OCI-M2 (cell line): Measurements from ENCODE around the gene ABHD3.
"Not testable (repeated sequence)": the region's sequence is repeated elsewhere in the genome, so short reads cannot be mapped to it uniquely, and the experiment has no call there.

ENCODE experiments used
- DNase-seq: peaks from one replicate; lab custom pipeline; 2025; ENCODE audit not compliant: unreplicated experiment; lab: John Stamatoyannopoulos, UW

Gene ABHD3

DNA sequence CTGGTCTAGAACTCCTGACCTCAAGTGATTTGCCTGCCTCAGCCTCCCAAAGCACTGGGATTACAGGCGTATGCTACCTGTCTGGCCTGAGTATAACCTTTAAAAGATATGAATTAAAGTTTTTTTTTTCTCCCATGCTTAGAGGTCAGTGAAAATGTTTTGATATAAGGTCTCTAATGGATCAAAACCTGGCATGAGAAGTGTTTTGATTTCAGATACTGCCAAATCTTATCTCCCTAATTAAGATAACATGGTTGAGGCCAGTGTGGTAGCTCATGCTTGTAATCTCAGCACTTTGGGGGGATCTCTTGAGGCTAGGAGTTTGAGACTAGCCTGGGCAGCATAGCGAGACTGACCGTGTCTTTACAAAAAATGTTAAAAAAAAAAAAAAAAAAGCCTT is 51.2 kb downstream of the ABHD3 start:
- no peak for DNase-seq

DNA sequence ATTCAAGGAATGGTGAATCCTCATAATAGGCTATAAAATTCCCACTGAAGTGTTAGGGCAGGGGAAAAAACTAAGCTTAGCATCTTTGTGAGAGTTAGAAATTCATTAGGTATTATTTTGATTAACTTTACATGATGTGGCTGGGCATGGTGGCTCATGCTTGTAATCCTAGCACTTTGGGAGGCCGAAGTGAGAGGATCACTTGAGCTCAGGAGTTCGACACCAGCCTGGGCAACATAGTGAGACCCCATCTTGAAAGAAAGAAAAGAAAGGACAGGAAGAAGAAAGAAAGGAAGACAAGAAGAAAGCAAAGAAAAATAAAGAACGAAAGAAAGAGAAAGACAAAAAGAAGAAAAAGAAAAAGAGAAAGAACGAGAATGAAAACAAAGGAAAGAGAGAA is 52.5 kb downstream of the ABHD3 start:
- DNase-seq: no peak

DNA sequence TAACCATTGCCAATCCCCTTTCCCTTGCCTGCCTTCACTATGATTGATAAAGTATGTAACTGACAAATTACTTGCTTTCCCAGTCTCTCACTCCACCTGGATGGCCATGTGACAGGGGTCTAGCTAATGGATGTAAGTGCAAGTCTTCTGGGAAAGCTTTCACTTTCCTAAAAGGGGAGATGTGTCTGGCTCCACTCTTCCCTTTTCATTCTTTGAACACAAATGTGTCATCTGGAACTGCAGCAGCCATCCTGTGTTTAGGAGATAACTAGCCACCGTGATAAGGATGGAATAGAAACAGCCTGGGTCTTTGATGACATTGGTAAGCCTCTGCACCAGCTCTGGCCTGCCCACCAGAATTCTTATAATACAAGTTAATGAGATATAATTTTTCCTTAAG is 54.3 kb downstream of the ABHD3 start:
- DNase-seq: no peak

DNA sequence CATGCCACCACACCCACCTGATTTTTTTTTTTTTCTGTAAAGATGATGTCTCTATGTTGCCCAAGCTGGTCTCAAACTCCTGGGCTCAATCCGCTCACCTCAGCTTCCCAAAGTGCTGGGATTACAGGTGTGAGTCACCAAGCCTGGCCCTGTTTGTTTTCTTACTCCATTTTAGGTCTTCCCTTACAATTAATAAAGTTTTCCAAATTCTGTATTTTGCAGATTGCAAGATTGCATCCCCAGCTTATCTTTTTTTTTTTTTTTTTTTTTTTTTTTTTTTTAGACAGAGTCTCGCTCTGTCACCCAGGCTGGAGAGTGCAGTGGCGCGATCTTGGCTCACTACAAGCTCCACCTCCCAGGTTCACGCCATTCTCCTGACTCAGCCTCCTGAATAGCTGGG is 64.2 kb downstream of the ABHD3 start:
- DNase-seq: not testable (repeated sequence)

DNA sequence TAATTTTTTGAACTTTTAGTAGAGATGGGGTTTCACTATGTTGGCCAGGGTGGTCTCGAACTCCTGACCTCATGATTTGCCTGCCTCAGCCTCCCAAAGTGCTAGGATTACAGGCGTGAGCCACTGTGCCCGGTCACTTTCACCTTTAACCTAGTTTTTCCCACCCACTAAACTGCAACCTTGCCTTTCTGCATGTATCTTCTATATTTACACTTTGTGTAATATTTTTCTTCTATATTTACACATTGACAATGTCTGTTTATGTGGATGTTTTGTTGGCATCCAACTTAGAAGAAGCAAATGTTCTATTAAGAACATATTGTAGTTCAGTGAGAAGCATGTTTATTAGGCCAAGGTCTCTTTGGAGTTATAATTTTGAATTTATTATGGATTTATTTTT is 65.8 kb downstream of the ABHD3 start:
- DNase-seq: no peak

DNA sequence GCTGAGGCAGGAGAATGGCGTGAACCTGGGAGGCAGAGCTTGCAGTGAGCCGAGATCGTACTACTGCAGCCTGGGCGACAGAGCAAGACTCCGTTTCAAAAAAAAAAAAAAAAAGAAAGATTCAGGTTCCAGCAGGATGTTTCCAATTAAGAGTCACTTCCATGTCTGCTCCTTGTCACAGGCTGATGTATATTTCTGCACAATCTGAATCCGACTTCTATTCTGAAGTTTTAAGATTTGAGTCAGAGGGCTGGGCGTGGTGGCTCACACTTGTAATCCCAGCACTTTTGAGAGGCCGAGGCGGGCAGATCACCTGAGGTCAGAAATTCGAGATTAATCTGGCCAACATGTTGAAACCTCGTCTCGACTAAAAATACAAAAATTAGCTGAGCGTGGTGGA is 67.8 kb downstream of the ABHD3 start:
- no peak for DNase-seq

DNA sequence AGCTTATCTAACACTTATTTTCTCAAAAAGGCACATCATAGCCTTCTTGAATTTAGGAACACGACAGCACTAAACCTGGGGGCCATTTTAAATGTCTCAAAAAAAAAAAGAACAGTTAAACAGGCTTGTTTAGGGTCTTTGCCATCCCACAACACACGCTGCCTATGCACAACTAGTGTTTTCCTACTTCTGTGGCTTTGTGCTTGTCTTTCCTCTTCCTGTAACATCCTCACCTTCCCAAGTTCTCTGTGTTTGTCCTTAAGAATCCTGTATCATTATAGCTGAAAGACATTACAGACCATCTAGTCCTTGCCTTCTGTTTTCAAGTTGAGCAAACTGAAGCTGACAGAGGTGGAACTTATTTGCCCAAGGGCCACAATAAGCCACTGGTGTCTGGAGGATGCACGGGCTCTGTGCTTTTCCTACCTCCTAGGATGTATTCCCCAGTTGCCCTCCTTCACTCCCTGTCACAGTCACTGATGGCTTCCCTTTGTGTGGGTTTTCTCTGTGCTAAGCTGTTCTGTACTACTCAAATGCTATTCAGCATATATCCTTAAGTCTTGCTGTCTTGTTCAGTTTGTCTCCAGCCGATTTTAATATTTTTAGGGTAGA is 69.9 kb downstream of the ABHD3 start:
- no peak for DNase-seq

DNA sequence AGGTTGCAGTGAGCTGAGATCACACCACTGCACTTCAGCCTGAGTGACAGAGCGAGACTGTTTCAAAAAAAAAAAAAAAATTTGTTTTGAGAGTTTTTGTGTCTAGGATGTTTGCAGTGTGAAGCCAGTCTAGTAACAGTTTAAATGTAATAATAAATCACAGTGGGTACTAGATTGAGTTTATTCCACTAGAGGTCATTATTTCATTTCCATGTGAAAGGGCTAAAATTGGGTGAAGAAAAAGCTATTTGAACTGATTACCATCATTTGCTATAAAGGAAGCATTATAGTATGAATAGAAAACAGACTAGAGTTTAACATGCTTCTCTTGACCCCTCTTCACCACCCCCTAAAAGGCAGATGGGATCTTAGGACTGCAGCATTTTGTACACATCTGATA is 72.2 kb downstream of the ABHD3 start:
- no peak for DNase-seq

DNA sequence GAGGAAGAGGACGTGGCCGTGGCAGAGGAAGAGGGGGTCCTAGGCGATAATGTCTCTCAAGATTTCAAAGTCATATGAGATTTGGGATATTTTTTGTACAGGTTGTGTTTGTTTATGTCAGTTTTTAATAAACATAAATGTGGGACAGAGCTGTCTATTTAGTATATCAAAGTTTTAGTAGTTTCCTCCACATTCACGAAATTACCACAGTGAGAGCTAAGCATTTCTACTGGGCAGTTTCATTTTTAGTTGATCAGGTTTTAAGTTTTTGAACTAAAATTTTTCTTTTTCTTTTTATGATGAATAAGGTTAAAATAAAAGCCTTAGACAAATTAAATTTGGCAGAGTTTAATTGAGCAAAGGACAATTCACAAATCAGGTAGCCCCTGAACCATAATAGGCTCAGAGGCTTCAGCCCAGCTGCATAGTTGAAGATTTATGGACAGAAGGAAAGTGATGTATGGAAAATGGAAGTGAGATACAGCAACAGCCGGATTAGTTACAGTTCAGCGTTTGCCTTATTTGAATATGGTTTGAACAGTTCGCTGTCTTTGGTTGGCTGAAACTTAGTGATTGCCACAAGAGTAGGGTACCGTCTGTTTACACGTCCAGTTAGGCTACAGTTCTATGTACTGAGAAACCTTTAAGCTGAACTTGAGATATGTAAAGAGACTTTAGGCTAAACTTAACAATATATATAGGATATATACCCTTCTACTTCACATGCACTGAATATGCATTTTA is 75.3 kb downstream of the ABHD3 start:
- no peak for DNase-seq

DNA sequence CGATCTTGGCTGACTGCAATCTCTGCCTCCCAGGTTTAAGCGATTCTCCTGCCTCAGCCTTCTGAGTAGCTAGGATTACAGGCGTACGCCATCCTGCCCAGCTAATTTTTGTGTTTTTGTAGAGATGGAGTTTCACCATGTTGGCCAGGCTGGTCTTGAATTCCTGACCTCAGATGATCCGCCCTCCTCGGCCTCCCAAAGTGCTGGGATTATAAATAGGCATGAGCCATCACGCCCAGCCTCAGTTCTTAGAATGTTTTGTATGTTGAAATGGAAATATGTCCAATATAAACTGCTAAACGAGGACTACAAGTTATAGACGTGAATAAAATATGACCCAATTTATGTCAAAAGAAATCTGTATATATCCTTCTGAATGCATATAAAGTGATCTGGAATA is 82.9 kb downstream of the ABHD3 start:
- DNase-seq: not testable (repeated sequence)

DNA sequence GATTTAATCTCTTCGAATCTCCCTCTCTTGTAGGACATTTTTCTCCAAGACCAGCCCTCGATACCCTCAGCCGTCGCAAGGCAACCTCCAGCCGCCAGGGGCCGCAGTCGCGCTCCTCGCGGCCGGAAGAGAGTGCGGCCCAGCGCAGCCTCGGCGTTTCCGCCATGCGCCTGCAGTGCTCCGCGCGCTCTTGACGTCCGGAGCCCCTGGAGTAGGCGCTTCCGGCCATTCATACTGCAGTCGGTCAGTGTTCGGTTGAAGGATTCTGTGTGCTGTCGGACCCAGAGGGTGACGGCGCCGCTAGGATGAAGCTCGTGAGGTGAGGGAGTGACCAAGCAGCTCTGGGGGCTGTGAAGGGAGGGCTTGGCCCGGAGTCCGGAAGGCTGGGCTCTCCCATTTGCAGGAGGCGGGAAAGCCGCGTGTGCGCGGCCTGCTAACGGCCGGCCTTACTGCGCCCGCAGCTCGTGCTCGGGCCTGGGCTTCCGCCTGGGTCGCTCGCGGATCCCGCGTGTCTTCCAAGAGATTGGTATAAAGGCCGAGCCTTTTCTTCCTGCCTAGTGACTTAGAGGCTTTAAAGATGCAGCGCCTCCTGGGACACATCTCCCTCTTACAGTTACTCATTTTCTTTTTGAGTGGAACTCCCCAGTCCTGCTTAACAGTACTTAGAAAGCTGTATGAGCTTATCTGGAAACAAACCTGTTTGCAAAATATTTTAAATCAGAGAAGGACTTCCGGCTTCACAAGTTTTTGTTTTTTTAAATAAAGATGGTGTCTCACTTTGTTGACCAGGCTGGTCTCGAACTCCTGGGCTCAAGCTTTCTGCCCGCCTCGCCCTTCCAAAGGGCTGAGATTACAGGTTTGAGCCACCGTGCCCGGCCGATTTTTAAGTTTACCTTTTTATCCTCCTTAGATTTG is 92.2 kb downstream of the ABHD3 start, which contains the start of gene SNRPD1:
Gene SNRPD1 (plus strand): TSS at position 190 of the 915 bp plus-strand sequence. CDS start 116 bp downstream, at position 306.
- peak; percentile 34 for DNase-seq

DNA sequence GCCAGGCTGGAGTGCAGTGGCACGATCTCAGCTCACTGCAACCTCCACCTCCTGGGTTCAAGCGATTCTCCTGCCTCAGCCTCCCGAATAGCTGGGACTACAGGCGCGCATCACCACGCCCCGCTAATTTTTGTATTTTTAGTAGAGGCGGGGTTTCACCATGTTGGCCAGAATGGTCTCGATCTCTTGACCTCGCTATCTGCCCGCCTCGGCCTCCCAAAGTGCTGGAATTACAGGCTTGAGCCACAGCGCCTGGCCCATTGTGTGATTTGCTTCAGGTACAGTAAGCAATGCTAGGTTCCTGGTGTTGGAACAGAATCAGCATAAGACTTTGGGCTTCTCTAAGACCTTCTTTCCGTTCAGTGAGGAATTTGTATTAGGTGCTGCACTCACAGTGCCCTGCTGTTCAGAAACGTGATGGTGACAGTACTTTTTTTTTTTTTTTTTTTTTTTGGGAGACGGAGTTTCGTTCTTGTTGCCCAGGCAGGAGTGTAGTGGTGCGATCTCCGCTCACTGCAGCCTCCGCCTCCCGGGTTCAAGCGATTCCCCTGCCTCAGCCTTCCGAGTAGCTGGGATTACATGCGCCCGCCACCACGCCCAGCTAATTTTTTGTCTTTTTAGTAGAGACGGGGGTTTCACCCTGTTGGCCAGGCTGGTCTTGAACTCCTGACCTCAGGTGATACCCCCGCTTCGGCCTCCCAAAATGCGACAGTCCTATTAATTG is 93.0 kb downstream of the ABHD3 start:
- not testable (repeated sequence) for DNase-seq

DNA sequence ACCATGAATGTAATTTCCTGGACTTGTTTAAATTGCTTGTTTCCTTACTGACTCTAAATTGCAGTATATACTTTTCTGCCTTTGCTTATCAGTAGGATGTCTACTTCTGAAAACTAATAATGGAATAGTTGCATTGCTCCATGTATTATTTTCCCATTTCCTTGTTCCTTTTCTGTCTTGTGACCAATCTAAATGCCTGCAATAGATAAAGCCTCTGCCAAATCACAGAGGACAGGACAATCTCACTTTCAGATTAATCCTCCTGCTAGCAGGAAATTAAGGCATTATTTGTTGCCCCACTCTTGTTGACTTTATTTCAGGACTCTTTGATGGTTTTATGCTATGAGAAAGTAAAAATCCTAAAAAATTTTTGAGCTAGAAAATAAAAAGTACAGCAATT is 99.4 kb downstream of the ABHD3 start:
- DNase-seq: no peak

DNA sequence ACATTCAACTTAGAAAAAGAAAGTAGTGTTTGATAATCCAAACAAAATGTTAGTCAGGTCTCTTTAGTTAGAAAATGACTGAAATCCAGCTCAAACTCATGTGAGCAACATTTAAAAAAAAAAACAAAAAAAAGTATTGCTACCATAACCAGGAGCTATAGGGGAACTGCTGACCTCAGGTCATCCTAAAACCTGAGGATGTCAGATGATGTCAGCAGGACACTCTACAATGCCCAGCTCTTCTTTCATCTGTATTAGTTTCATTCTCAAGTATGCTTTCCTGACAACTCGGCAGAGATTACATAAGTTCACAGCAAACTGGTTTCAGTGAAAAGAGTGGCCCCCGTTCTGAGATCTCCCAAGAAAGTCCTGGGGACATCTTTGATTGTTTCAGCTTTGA is 99.9 kb downstream of the ABHD3 start:
- DNase-seq: no peak

DNA sequence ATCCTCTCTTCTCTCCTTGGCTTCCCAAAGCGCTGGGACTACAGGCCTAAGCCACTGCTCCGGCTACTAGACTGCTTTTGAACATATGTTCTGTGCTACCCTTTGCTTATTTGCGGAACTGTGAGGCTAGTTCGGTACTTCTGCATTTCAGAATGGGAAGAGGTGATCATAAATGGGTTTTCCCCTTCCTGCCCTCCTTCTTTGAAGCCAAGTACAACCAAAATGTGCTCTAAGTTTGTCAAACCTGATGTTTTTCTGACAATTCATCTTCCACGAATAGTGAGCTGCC is 102.3 kb downstream of the ABHD3 start:
- no peak for DNase-seq
